Large intestine (tissue), 12 donors: ENCODE measurements around the gene ATP13A1. TPM values are rescaled to one million over a fixed set of nuclear protein-coding genes. Genes with fewer than 3 reads are reported as not detected.
A peak's percentile ranks its signal among the peaks of the same experiment; 100 is the strongest.
"Not testable (repeated sequence)": the region's sequence is repeated elsewhere in the genome, so short reads cannot be mapped to it uniquely, and the experiment has no call there.

Experiments
- DNase-seq, 2 donors: peaks; one replicate each; pipeline versions ENCODE4 v3.0.0 to v3.0.0-alpha.2; 2013
- H3K27ac ChIP-seq: one replicate; pipeline ENCODE4 v1.5.1; 2013; ENCODE audit warnings: low read length
- H3K27me3 ChIP-seq: 2 replicates; pipeline ENCODE4 v1.6.1; 2013; ENCODE audit warnings: low read length; ENCODE audit not compliant: control insufficient read depth, insufficient read depth
- H3K36me3 ChIP-seq: 2 replicates; pipeline ENCODE4 v1.6.1; 2013; ENCODE audit warnings: low read length; ENCODE audit not compliant: control insufficient read depth, insufficient read depth
- H3K4me1 ChIP-seq: one replicate; pipeline ENCODE4 v1.6.1; 2013; ENCODE audit warnings: low read length; ENCODE audit not compliant: control insufficient read depth, insufficient read depth
- H3K4me3 ChIP-seq: one replicate; pipeline ENCODE4 v1.5.1; 2013; ENCODE audit warnings: low read length
- H3K9me3 ChIP-seq: one replicate; pipeline ENCODE4 v1.6.1; 2013; ENCODE audit warnings: mild to moderate bottlenecking, low read depth, low read length, moderate library complexity; ENCODE audit not compliant: control insufficient read depth
- WGBS: methylation state at CpG from one replicate; pipeline ENCODE4 v1.1.5; 2013; ENCODE audit warnings: low lambda C conversion rate; ENCODE audit not compliant: insufficient coverage; 5-methylcytosine and 5-hydroxymethylcytosine counted together
- long read RNA-seq, 11 donors: transcript quantifications; one replicate each; lab custom pipeline, GENCODE V29; 2026
- polyA plus RNA-seq: library from polyadenylated mRNA; unstranded; fragments of 120-200 nt; gene quantifications from one replicate; pipeline ENCODE4 v1.2.1, GENCODE V29; 2013

ATP13A1 gene
- 54.1 TPM for polyA plus RNA-seq
- long read RNA-seq, donor 1, partial matches to known transcripts = 0 of 1 reads
- long read RNA-seq, donor 1, other reads (novel, unspliced or antisense) = 0 of 1 reads
- long read RNA-seq, donor 2, partial matches to known transcripts = 0 of 2 reads
- long read RNA-seq, donor 2, other reads (novel, unspliced or antisense) = 0 of 2 reads
- long read RNA-seq, donor 3 = 0 reads
- long read RNA-seq, donor 4 = 0 reads
- long read RNA-seq, donor 5, partial matches to known transcripts = 0 of 4 reads
- long read RNA-seq, donor 5, other reads (novel, unspliced or antisense) = 0 of 4 reads
- long read RNA-seq, donor 6, partial matches to known transcripts = 0 of 1 reads
- long read RNA-seq, donor 6, other reads (novel, unspliced or antisense) = 0 of 1 reads
- long read RNA-seq, donor 7, partial matches to known transcripts = 0 of 2 reads
- long read RNA-seq, donor 7, other reads (novel, unspliced or antisense) = 0 of 2 reads
- long read RNA-seq, donor 8, partial matches to known transcripts = 8 of 9 reads
- long read RNA-seq, donor 8, other reads (novel, unspliced or antisense) = 0 of 9 reads
- long read RNA-seq, donor 9, partial matches to known transcripts = 0 of 5 reads
- long read RNA-seq, donor 9, other reads (novel, unspliced or antisense) = 0 of 5 reads
- long read RNA-seq, donor 10, partial matches to known transcripts = 0 of 2 reads
- long read RNA-seq, donor 10, other reads (novel, unspliced or antisense) = 0 of 2 reads
- long read RNA-seq, donor 11, partial matches to known transcripts = 0 of 2 reads
- long read RNA-seq, donor 11, other reads (novel, unspliced or antisense) = 0 of 2 reads

DNA sequence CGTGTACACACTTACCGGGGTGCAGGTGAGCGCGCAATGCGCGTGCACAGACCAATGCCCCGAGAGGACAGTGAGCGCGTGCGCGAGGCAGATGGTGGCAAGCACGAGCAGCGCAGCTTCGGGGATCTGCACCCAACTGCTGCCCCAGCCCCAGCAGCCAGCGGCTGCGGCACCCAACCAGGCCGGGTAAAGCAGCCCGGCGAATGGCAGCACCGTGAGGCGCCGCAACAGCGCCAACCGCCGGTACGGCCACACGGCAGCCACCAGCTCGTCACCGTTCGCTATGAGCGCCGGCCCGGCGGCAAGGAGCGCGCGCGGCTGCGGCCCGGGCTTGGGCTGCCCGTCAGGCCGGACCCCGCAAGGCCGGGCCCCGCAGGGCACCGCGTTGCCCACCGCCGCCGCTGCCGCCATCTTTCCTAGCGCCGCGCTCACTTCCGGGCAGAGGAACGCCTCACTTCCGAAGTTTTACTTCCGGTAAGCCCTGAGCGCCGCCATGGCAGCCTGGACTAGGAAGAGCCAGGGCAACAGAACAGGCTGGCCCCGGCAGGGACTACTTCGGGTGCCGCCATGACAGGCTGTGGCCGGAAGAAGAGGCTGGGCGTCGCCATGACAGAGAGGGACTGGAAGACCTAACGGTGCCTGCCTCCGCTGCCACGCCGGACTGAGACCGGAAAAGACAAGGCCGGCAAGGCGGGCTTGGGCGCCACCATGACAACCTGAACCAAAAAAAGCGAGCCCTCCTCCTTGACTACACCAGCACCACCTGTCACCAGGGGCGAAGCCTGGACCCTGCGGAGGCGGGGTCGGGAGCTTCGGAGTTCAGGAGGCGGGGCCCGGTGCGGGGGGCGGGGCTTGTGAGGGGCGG is at the start of gene ATP13A1:
Gene ATP13A1, minus strand, starts transcription at position 421 of the 865 bp plus-strand sequence. Its CDS starts 10 bp downstream, at position 411.
- Histone ChIP-seq H3K4me3 (peak within 1 kb of the TSS; percentile 92), H3K4me1 (peaks cover 12% of the 10 kb centered on the region), H3K36me3 (peaks cover 22% of the 10 kb centered on the region), H3K27ac (peak within 1 kb of the TSS; percentile 97), H3K9me3 (no peaks in the 10 kb centered on the region), H3K27me3 (no peaks in the 10 kb centered on the region)
- peak; percentile 97 to 99 for DNase-seq
- 0% methylated on average over 3 of the region's 85 CpGs for WGBS

GRCh38 chr19:19711934-19712828 is 48.7 kb upstream of the ATP13A1 start:
- no peaks in the 10 kb centered on the region for H3K27me3 ChIP-seq
- H3K4me3 ChIP-seq = no peak overlapping the region
- peaks cover 53% of the 10 kb centered on the region for H3K9me3 ChIP-seq
- no peak for DNase-seq
- WGBS = 100% methylated on average over 3 of the region's 10 CpGs
- no peaks in the 10 kb centered on the region for H3K4me1 ChIP-seq
- H3K27ac ChIP-seq = no peak overlapping the region
- H3K36me3 ChIP-seq = peaks cover 37% of the 10 kb centered on the region

DNA sequence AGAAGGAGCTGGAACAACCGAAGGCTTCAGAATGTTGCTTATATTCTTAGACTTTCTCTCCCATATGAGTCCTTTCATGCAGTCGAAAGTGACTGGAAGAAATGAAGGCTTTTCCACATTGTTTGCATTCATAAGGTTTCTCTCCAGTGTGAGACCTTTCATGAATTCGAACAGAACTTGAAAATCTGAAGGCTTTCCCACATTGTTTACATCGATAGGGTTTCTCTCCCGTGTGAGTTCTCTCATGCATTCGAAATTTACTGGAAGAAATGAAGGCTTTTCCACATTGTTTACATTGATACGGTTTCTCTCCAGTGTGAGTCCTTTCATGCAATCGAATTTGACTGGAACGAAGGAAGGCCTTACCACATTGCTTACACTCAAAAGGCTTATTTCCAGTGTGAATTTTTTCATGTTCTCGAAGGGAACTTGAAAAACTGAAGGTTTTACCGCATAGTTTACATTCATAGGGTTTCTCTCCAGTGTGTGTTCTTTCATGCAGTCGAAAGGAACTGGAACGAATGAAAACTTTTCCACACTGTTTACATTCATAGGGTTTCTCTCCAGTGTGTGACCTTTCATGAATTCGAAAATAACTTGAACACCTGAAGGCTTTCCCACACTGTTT is 47.9 kb upstream of the ATP13A1 start:
- DNase-seq = no peak
- H3K4me1 ChIP-seq = no peaks in the 10 kb centered on the region
- H3K27ac ChIP-seq = no peak overlapping the region
- H3K27me3 ChIP-seq = no peaks in the 10 kb centered on the region
- WGBS = 95% methylated on average over 7 of the region's 14 CpGs
- no peak overlapping the region for H3K4me3 ChIP-seq
- peaks cover 57% of the 10 kb centered on the region for H3K9me3 ChIP-seq
- peaks cover 34% of the 10 kb centered on the region for H3K36me3 ChIP-seq

GRCh38 chr19:19710506-19710905 is 47.0 kb upstream of the ATP13A1 start:
- H3K36me3 ChIP-seq = peaks cover 34% of the 10 kb centered on the region
- no peak overlapping the region for H3K4me3 ChIP-seq
- no CpG with 5 or more reads among the region's 2 CpGs for WGBS
- no peaks in the 10 kb centered on the region for H3K27me3 ChIP-seq
- no peak for DNase-seq
- peaks cover 55% of the 10 kb centered on the region for H3K9me3 ChIP-seq
- H3K4me1 ChIP-seq = no peaks in the 10 kb centered on the region
- H3K27ac ChIP-seq = no peak overlapping the region

DNA sequence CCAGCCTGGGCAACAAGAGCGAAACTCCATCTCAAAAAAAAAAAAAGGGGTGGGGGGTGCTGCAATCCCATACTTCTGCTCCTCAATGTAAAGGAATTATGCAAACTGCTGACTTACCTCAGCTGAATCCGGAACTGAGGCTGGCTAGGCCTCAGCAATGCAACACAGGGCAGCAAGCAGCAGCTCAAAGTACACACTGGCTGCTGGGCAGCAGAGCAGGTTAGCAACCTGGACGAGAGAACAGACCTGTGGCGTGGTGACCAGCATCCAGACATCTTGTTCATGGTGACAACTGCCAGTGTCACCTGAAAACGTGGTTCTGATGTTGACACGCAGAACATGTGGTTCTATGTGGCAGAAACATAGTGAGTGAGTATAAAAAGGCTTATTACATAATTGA is 41.4 kb upstream of the ATP13A1 start:
- Histone ChIP-seq H3K27ac (no peak overlapping the region), H3K4me3 (no peak overlapping the region), H3K4me1 (no peaks in the 10 kb centered on the region), H3K27me3 (no peaks in the 10 kb centered on the region), H3K36me3 (peaks cover 4% of the 10 kb centered on the region), H3K9me3 (peaks cover 35% of the 10 kb centered on the region)
- DNase-seq = no peak
- no CpG with 5 or more reads among the region's 6 CpGs for WGBS

DNA sequence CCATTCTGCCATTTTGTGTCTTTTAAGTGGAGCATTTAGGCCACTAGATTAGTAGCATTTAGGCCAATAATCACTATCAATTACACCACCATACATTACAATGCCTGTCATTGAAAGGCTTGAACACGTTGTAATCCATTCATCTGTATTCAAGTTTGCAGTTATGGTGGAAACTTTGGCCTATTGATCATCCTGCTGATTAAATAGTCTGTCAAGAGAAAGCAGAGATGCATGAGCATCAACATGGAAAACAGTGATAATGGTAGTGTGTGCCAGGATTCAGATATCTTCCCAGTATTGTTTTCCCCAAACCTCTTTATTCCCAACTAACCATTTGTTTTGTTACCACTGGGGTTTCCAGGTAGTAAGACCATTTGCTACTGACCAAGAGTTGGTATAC is 37.0 kb upstream of the ATP13A1 start:
- not testable (repeated sequence) for H3K4me1 ChIP-seq, H3K36me3 ChIP-seq, H3K27me3 ChIP-seq, DNase-seq, H3K4me3 ChIP-seq, H3K27ac ChIP-seq
- H3K9me3 ChIP-seq = peaks cover 11% of the 10 kb centered on the region
- WGBS = no CpG with 5 or more reads among the region's 1 CpG

GRCh38 chr19:19697589-19697988 is 34.1 kb upstream of the ATP13A1 start:
- Histone ChIP-seq H3K36me3 (no peaks in the 10 kb centered on the region), H3K4me3 (no peak overlapping the region), H3K27ac (no peak overlapping the region), H3K4me1 (no peaks in the 10 kb centered on the region), H3K27me3 (no peaks in the 10 kb centered on the region), H3K9me3 (peaks cover 11% of the 10 kb centered on the region)
- WGBS = 100% methylated on average over 1 of the region's 5 CpGs
- no peak for DNase-seq

DNA sequence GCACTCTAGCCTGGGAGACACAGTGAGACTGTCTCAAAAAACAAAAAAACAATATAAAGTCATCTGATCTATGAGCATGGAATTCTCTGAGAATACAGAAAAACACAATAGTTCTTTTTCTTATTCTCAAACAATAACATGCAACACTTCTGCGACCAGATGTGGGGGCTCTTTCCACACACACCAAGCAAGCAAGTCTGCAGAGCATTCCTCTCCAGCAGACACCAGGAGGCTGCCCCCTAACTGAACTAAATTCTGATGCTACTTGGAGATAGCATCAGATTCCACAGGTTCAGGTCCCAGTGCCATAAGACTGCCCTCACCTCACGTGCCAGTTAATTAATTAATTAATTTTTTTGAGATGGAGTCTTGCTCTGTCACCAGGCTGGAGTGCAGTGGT is 32.9 kb upstream of the ATP13A1 start:
- WGBS = no CpG with 5 or more reads among the region's 2 CpGs
- Histone ChIP-seq H3K4me1 (no peaks in the 10 kb centered on the region), H3K4me3 (no peak overlapping the region), H3K36me3 (no peaks in the 10 kb centered on the region), H3K27ac (no peak overlapping the region), H3K9me3 (peaks cover 10% of the 10 kb centered on the region), H3K27me3 (no peaks in the 10 kb centered on the region)
- DNase-seq = no peak

GRCh38 chr19:19691683-19692082 is 28.2 kb upstream of the ATP13A1 start:
- no peaks in the 10 kb centered on the region for H3K4me1 ChIP-seq
- DNase-seq = no peak
- peaks cover 8% of the 10 kb centered on the region for H3K9me3 ChIP-seq
- no peak overlapping the region for H3K27ac ChIP-seq
- H3K4me3 ChIP-seq = no peak overlapping the region
- WGBS = 100% methylated on average over 3 of the region's 10 CpGs
- no peaks in the 10 kb centered on the region for H3K27me3 ChIP-seq
- H3K36me3 ChIP-seq = no peaks in the 10 kb centered on the region
